ENCODE results near the gene COX6A1.

DNA sequence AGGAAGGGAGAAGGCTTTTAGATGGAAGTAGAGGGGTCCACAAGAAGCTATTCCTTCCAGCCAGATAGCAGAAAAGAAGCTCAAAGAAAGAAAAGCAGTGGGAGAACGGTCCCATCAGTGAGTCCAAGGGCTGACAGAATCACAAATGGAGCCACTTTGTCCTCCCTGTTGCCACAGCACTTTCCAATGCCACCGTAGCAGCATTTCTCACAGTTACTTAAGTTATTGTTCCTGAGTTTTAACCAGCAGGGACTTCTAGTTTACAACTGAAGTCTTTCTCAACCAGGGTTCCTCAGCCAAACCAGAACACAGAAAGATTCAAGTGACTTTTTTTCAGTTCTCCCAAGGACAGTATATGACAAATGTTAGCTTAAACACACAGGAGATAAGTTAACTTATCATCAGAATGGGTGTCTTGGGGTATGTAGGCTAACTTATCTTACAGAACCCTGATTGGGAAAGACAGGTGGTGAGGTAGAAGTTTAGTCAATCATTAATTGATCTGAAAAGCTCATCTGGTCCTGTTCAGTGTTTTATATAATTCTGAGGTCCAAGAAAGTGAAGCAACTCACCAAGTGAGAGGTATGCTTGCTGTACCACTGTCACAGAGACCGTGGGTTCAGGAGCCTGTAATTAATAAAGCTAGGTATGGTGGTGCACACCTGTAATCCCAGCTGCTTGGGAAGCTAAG, 15.3 kb downstream of the COX6A1 start:
- TF ChIP-seq, protein P1, sequence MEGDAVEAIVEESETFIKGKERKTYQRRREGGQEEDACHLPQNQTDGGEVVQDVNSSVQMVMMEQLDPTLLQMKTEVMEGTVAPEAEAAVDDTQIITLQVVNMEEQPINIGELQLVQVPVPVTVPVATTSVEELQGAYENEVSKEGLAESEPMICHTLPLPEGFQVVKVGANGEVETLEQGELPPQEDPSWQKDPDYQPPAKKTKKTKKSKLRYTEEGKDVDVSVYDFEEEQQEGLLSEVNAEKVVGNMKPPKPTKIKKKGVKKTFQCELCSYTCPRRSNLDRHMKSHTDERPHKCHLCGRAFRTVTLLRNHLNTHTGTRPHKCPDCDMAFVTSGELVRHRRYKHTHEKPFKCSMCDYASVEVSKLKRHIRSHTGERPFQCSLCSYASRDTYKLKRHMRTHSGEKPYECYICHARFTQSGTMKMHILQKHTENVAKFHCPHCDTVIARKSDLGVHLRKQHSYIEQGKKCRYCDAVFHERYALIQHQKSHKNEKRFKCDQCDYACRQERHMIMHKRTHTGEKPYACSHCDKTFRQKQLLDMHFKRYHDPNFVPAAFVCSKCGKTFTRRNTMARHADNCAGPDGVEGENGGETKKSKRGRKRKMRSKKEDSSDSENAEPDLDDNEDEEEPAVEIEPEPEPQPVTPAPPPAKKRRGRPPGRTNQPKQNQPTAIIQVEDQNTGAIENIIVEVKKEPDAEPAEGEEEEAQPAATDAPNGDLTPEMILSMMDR (IDR thresholded peaks at IDR 0.05) = no peak
- no peak for TF ChIP-seq ZFX (IDR thresholded peaks at IDR 0.05; ENCODE audit: borderline replicate concordance)

Data from 22Rv1 (cell line).